HG02870 (cell line): ENCODE data around the gene MAP3K6.
A peak's percentile ranks its signal among the peaks of the same experiment; 100 is the strongest.

Experiments
- ATAC-seq: cut with Tn5 transposase; IDR thresholded peaks from one replicate; pipeline ENCODE4 v1.9.1; 2021; ENCODE audit warnings: mild to moderate bottlenecking, moderate library complexity; ENCODE audit not compliant: unreplicated experiment

MAP3K6 gene

GRCh38 chr1:27336756-27337155 is 30.0 kb downstream of the MAP3K6 start:
- no peak for ATAC-seq

GRCh38 chr1:27335506-27336422 is 31.0 kb downstream of the MAP3K6 start:
- ATAC-seq, result no peak

- ATAC-seq, result no peak
These were observed 33.0 kb downstream of the MAP3K6 start for GRCh38 chr1:27333717-27334279.

GRCh38 chr1:27332536-27333281 is 34.1 kb downstream of the MAP3K6 start:
- ATAC-seq, result no peak

GRCh38 chr1:27331922-27332321 is 34.8 kb downstream of the MAP3K6 start:
- no peak for ATAC-seq

GRCh38 chr1:27331426-27331825 is 35.3 kb downstream of the MAP3K6 start:
- ATAC-seq, result no peak

GRCh38 chr1:27330786-27331185 is 36.0 kb downstream of the MAP3K6 start:
- no peak for ATAC-seq

- ATAC-seq, result no peak
These were observed 38.8 kb downstream of the MAP3K6 start for GRCh38 chr1:27327964-27328363.

GRCh38 chr1:27325286-27325685 is 41.5 kb downstream of the MAP3K6 start:
- ATAC-seq, result no peak

- no peak for ATAC-seq
These were observed 44.1 kb downstream of the MAP3K6 start for GRCh38 chr1:27322569-27323240.

GRCh38 chr1:27321813-27322568 is 44.8 kb downstream of the MAP3K6 start, which contains the start of gene TMEM222:
Gene TMEM222, plus strand, starts transcription at chr1:27322163. Its CDS starts 35 bp downstream, at chr1:27322198.
- peak; percentile 94 for ATAC-seq

GRCh38 chr1:27318596-27318995 is 48.2 kb downstream of the MAP3K6 start:
- ATAC-seq, result no peak

GRCh38 chr1:27318136-27318535 is 48.6 kb downstream of the MAP3K6 start:
- ATAC-seq, result no peak

- ATAC-seq, result no peak
These were observed 49.9 kb downstream of the MAP3K6 start for GRCh38 chr1:27316860-27317259.

- no peak for ATAC-seq
These were observed 52.0 kb downstream of the MAP3K6 start for GRCh38 chr1:27314737-27315136.

- no peak for ATAC-seq
These were observed 52.6 kb downstream of the MAP3K6 start for GRCh38 chr1:27314169-27314568.

- no peak for ATAC-seq
These were observed 58.7 kb downstream of the MAP3K6 start for GRCh38 chr1:27307874-27308598.

GRCh38 chr1:27306892-27307761 is 59.6 kb downstream of the MAP3K6 start:
- ATAC-seq, result no peak

- ATAC-seq, result no peak
These were observed 60.7 kb downstream of the MAP3K6 start for GRCh38 chr1:27306071-27306470.
